ENCODE measurements around the gene PIK3CB.
"Not testable (repeated sequence)": the region's sequence is repeated elsewhere in the genome, so short reads cannot be mapped to it uniquely, and the experiment has no call there.

PIK3CB gene

GRCh38 chr3:138820379-138820778 lies 14.3 kb downstream of the PIK3CB start:
- not testable (repeated sequence) for H3K4me3 ChIP-seq (ENCODE audit: low read depth, low read length); H3K36me3 ChIP-seq (ENCODE audit: control insufficient read depth, insufficient read depth, low read length); H3K9ac ChIP-seq (ENCODE audit: low read depth, low read length); H3K4me1 ChIP-seq (ENCODE audit: control insufficient read depth, insufficient read depth, low read length); H3K9me3 ChIP-seq (ENCODE audit: control insufficient read depth, insufficient read depth, low read length); H3K27me3 ChIP-seq (ENCODE audit: control insufficient read depth, insufficient read depth, low read length)

- no peaks in the 10 kb centered on the region for H3K9me3 ChIP-seq (ENCODE audit: control insufficient read depth, insufficient read depth, low read length)
- no peaks in the 10 kb centered on the region for H3K27me3 ChIP-seq (ENCODE audit: control insufficient read depth, insufficient read depth, low read length)
- H3K4me1 ChIP-seq (ENCODE audit: control insufficient read depth, insufficient read depth, low read length): no peaks in the 10 kb centered on the region
- H3K36me3 ChIP-seq (ENCODE audit: control insufficient read depth, insufficient read depth, low read length): no peaks in the 10 kb centered on the region
- no peak overlapping the region for H3K9ac ChIP-seq (ENCODE audit: low read depth, low read length)
- no peak overlapping the region for H3K4me3 ChIP-seq (ENCODE audit: low read depth, low read length)
Observed at GRCh38 chr3:138818185-138818860, 16.4 kb downstream of the PIK3CB start.

- H3K36me3 ChIP-seq (ENCODE audit: control insufficient read depth, insufficient read depth, low read length): no peaks in the 10 kb centered on the region
- H3K4me1 ChIP-seq (ENCODE audit: control insufficient read depth, insufficient read depth, low read length): no peaks in the 10 kb centered on the region
- H3K9ac ChIP-seq (ENCODE audit: low read depth, low read length): no peak overlapping the region
- no peak overlapping the region for H3K4me3 ChIP-seq (ENCODE audit: low read depth, low read length)
- H3K27me3 ChIP-seq (ENCODE audit: control insufficient read depth, insufficient read depth, low read length): no peaks in the 10 kb centered on the region
- H3K9me3 ChIP-seq (ENCODE audit: control insufficient read depth, insufficient read depth, low read length): no peaks in the 10 kb centered on the region
Observed at GRCh38 chr3:138817695-138818094, 17.0 kb downstream of the PIK3CB start.

- no peaks in the 10 kb centered on the region for H3K36me3 ChIP-seq (ENCODE audit: control insufficient read depth, insufficient read depth, low read length)
- H3K27me3 ChIP-seq (ENCODE audit: control insufficient read depth, insufficient read depth, low read length): no peaks in the 10 kb centered on the region
- no peaks in the 10 kb centered on the region for H3K9me3 ChIP-seq (ENCODE audit: control insufficient read depth, insufficient read depth, low read length)
- no peaks in the 10 kb centered on the region for H3K4me1 ChIP-seq (ENCODE audit: control insufficient read depth, insufficient read depth, low read length)
- H3K4me3 ChIP-seq (ENCODE audit: low read depth, low read length): no peak overlapping the region
- no peak overlapping the region for H3K9ac ChIP-seq (ENCODE audit: low read depth, low read length)
Observed at GRCh38 chr3:138812806-138813205, 21.9 kb downstream of the PIK3CB start.

GRCh38 chr3:138809500-138810256 lies 25.1 kb downstream of the PIK3CB start:
- H3K27me3 ChIP-seq (ENCODE audit: control insufficient read depth, insufficient read depth, low read length): no peaks in the 10 kb centered on the region
- no peaks in the 10 kb centered on the region for H3K9me3 ChIP-seq (ENCODE audit: control insufficient read depth, insufficient read depth, low read length)
- H3K4me3 ChIP-seq (ENCODE audit: low read depth, low read length): no peak overlapping the region
- H3K4me1 ChIP-seq (ENCODE audit: control insufficient read depth, insufficient read depth, low read length): no peaks in the 10 kb centered on the region
- no peaks in the 10 kb centered on the region for H3K36me3 ChIP-seq (ENCODE audit: control insufficient read depth, insufficient read depth, low read length)
- no peak overlapping the region for H3K9ac ChIP-seq (ENCODE audit: low read depth, low read length)

DNA sequence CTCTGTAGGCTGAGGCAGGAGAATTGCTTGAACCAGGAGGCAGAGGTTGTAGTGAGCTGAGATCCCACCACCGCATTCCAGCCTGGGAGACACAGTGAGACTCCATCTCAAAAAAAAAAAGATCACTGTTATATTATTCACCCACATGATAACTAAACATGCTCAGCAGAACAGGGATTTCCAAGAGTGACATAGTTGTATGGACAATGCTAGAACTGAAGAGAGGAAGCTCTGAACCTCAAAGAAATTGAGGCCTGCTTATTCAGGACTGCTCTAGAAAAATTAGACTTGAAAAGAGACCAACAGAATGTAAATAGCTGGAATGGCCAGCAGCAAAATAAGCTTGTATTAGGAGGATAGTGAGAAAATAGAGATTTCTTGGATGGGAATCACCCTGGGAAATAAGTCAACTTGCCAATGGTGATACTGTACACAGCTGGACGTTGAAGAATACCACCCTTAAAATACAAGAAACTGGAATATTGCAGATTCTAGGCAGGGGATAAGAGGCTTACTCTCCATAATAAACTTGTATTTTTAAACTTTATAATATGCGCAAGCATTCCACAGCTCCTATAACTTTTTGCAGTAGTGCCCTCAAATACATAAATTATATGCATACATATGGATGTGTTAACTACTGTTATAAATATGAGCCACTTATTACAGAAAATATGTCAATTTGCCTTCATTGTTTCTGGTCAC lies 28.2 kb downstream of the PIK3CB start:
- Histone ChIP-seq H3K9me3 (ENCODE audit: control insufficient read depth, insufficient read depth, low read length) (no peaks in the 10 kb centered on the region), H3K4me3 (ENCODE audit: low read depth, low read length) (no peak overlapping the region), H3K27me3 (ENCODE audit: control insufficient read depth, insufficient read depth, low read length) (no peaks in the 10 kb centered on the region)

DNA sequence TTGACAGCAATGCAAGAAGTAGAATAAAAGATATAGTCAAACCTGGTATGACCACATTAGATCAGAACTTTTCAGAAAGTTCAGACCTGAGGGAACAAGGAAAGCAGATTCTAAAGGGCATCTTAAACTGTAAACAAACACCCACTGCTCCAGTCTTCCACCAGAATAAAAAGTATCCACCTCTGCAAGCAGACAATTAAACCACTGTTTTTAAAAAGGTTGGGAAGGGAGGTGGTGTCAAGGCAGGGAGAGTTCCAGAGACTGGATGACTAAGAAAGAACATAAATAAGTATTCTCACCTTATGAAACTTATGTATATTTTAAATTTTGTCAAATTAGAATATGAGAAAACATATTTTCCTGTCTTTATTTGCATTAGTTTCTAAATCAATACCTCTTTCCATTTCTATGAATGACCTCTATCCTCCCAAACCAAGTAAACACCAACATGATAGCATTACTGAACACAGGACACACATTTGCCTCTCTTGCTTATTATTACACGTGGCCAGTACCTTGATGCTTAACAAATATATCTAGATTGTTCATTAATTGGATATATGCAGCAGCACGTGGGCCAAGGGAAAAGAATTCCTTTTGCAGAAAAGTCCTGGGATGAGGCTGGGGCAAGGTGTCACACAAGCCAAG lies 31.6 kb downstream of the PIK3CB start:
- Histone ChIP-seq H3K36me3 (ENCODE audit: control insufficient read depth, insufficient read depth, low read length) (no peaks in the 10 kb centered on the region), H3K4me3 (ENCODE audit: low read depth, low read length) (no peak overlapping the region)

More for the DNA sequence above, 28.2 kb downstream of the PIK3CB start:
- Histone ChIP-seq H3K4me1 (ENCODE audit: control insufficient read depth, insufficient read depth, low read length) (no peaks in the 10 kb centered on the region), H3K9ac (ENCODE audit: low read depth, low read length) (no peak overlapping the region), H3K36me3 (ENCODE audit: control insufficient read depth, insufficient read depth, low read length) (no peaks in the 10 kb centered on the region)

GRCh38 chr3:138802223-138802622 lies 32.5 kb downstream of the PIK3CB start:
- H3K4me3 ChIP-seq (ENCODE audit: low read depth, low read length): not testable (repeated sequence)

More for the DNA sequence above, 31.6 kb downstream of the PIK3CB start:
- Histone ChIP-seq H3K4me1 (ENCODE audit: control insufficient read depth, insufficient read depth, low read length) (no peaks in the 10 kb centered on the region), H3K9me3 (ENCODE audit: control insufficient read depth, insufficient read depth, low read length) (no peaks in the 10 kb centered on the region), H3K27me3 (ENCODE audit: control insufficient read depth, insufficient read depth, low read length) (no peaks in the 10 kb centered on the region), H3K9ac (ENCODE audit: low read depth, low read length) (no peak overlapping the region)

GRCh38 chr3:138801792-138802191 lies 32.9 kb downstream of the PIK3CB start:
- H3K4me1 ChIP-seq (ENCODE audit: control insufficient read depth, insufficient read depth, low read length): no peaks in the 10 kb centered on the region
- H3K4me3 ChIP-seq (ENCODE audit: low read depth, low read length): no peak overlapping the region
- H3K9ac ChIP-seq (ENCODE audit: low read depth, low read length): no peak overlapping the region
- no peaks in the 10 kb centered on the region for H3K9me3 ChIP-seq (ENCODE audit: control insufficient read depth, insufficient read depth, low read length)
- no peaks in the 10 kb centered on the region for H3K36me3 ChIP-seq (ENCODE audit: control insufficient read depth, insufficient read depth, low read length)
- H3K27me3 ChIP-seq (ENCODE audit: control insufficient read depth, insufficient read depth, low read length): no peaks in the 10 kb centered on the region

More at GRCh38 chr3:138802223-138802622, 32.5 kb downstream of the PIK3CB start:
- not testable (repeated sequence) for H3K36me3 ChIP-seq (ENCODE audit: control insufficient read depth, insufficient read depth, low read length); H3K4me1 ChIP-seq (ENCODE audit: control insufficient read depth, insufficient read depth, low read length); H3K9ac ChIP-seq (ENCODE audit: low read depth, low read length); H3K9me3 ChIP-seq (ENCODE audit: control insufficient read depth, insufficient read depth, low read length); H3K27me3 ChIP-seq (ENCODE audit: control insufficient read depth, insufficient read depth, low read length)

- H3K4me3 ChIP-seq (ENCODE audit: low read depth, low read length): no peak overlapping the region
- H3K9ac ChIP-seq (ENCODE audit: low read depth, low read length): no peak overlapping the region
- no peaks in the 10 kb centered on the region for H3K4me1 ChIP-seq (ENCODE audit: control insufficient read depth, insufficient read depth, low read length)
- no peaks in the 10 kb centered on the region for H3K36me3 ChIP-seq (ENCODE audit: control insufficient read depth, insufficient read depth, low read length)
- H3K27me3 ChIP-seq (ENCODE audit: control insufficient read depth, insufficient read depth, low read length): no peaks in the 10 kb centered on the region
- H3K9me3 ChIP-seq (ENCODE audit: control insufficient read depth, insufficient read depth, low read length): no peaks in the 10 kb centered on the region
Observed at GRCh38 chr3:138800248-138800647, 34.5 kb downstream of the PIK3CB start.

- Histone ChIP-seq H3K27me3 (ENCODE audit: control insufficient read depth, insufficient read depth, low read length) (no peaks in the 10 kb centered on the region), H3K9me3 (ENCODE audit: control insufficient read depth, insufficient read depth, low read length) (no peaks in the 10 kb centered on the region), H3K4me3 (ENCODE audit: low read depth, low read length) (no peak overlapping the region), H3K36me3 (ENCODE audit: control insufficient read depth, insufficient read depth, low read length) (no peaks in the 10 kb centered on the region), H3K4me1 (ENCODE audit: control insufficient read depth, insufficient read depth, low read length) (no peaks in the 10 kb centered on the region), H3K9ac (ENCODE audit: low read depth, low read length) (no peak overlapping the region)
Observed at GRCh38 chr3:138799822-138800221, 34.9 kb downstream of the PIK3CB start.
